ENCODE results near the gene FMNL1.

GRCh38 chr17:45283711-45284110, 62.0 kb downstream of the FMNL1 start:
- TF ChIP-seq, protein P1, sequence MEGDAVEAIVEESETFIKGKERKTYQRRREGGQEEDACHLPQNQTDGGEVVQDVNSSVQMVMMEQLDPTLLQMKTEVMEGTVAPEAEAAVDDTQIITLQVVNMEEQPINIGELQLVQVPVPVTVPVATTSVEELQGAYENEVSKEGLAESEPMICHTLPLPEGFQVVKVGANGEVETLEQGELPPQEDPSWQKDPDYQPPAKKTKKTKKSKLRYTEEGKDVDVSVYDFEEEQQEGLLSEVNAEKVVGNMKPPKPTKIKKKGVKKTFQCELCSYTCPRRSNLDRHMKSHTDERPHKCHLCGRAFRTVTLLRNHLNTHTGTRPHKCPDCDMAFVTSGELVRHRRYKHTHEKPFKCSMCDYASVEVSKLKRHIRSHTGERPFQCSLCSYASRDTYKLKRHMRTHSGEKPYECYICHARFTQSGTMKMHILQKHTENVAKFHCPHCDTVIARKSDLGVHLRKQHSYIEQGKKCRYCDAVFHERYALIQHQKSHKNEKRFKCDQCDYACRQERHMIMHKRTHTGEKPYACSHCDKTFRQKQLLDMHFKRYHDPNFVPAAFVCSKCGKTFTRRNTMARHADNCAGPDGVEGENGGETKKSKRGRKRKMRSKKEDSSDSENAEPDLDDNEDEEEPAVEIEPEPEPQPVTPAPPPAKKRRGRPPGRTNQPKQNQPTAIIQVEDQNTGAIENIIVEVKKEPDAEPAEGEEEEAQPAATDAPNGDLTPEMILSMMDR (IDR thresholded peaks at IDR 0.05; ENCODE audit: borderline replicate concordance, extremely low read depth, low read length, poor library complexity, severe bottlenecking), result no peak
- no peak for TF ChIP-seq EZH2 (IDR thresholded peaks at IDR 0.05; ENCODE audit: borderline replicate concordance, low read depth, low read length, severe bottlenecking)
